ENCODE measurements around the gene ZSCAN2. TPM values are rescaled to one million over a fixed set of nuclear protein-coding genes. Genes with fewer than 3 reads are reported as not detected.

ZSCAN2 gene
- total RNA-seq, 1 donor from 2014 or later = 8.7 TPM

- DNase-seq = peak; percentile 44
Measured at GRCh38 chr15:84598993-84599392, 1.8 kb upstream of the ZSCAN2 start.

- DNase-seq = no peak
Measured at GRCh38 chr15:84599906-84600305, 903 bp upstream of the ZSCAN2 start.

- peak; percentile 73 for DNase-seq
Measured at GRCh38 chr15:84600331-84600686, 500 bp upstream of the ZSCAN2 start.

GRCh38 chr15:84601555-84601838, 688 bp downstream of the ZSCAN2 start:
- no peak for DNase-seq

GRCh38 chr15:84603630-84604379, 3.0 kb downstream of the ZSCAN2 start:
- DNase-seq = no peak

GRCh38 chr15:84604826-84605553, 4.2 kb downstream of the ZSCAN2 start:
- no peak for DNase-seq

- no peak for DNase-seq
Measured at GRCh38 chr15:84605554-84605882, 4.7 kb downstream of the ZSCAN2 start.

GRCh38 chr15:84606653-84607120, 5.9 kb downstream of the ZSCAN2 start:
- no peak for DNase-seq

GRCh38 chr15:84608707-84609284, 8.0 kb downstream of the ZSCAN2 start:
- no peak for DNase-seq

- no peak for DNase-seq
Measured at GRCh38 chr15:84609818-84610525, 9.2 kb downstream of the ZSCAN2 start.

GRCh38 chr15:84611631-84612030, 10.8 kb downstream of the ZSCAN2 start:
- DNase-seq = no peak

GRCh38 chr15:84616235-84616634, 15.4 kb downstream of the ZSCAN2 start:
- DNase-seq = no peak

- DNase-seq = no peak
Measured at GRCh38 chr15:84620626-84621025, 19.8 kb downstream of the ZSCAN2 start.

- no peak for DNase-seq
Measured at GRCh38 chr15:84621358-84621979, 20.7 kb downstream of the ZSCAN2 start.

GRCh38 chr15:84624359-84624758, 23.6 kb downstream of the ZSCAN2 start:
- no peak for DNase-seq

- no peak for DNase-seq
Measured at GRCh38 chr15:84625123-84625522, 24.3 kb downstream of the ZSCAN2 start.

- no peak for DNase-seq
Measured at GRCh38 chr15:84629033-84629432, 28.2 kb downstream of the ZSCAN2 start.

GRCh38 chr15:84631706-84632272, 31.0 kb downstream of the ZSCAN2 start:
- DNase-seq = peak; percentile 54

GRCh38 chr15:84633311-84634227, 32.8 kb downstream of the ZSCAN2 start:
- peak; percentile 59 for DNase-seq

GRCh38 chr15:84634228-84634837, 33.5 kb downstream of the ZSCAN2 start:
- no peak for DNase-seq

GRCh38 chr15:84638103-84638502, 37.3 kb downstream of the ZSCAN2 start:
- no peak for DNase-seq
